ENCODE data around the gene ARHGEF10L.
A peak's percentile ranks its signal among the peaks of the same experiment; 100 is the strongest.

Gene ARHGEF10L

GRCh38 chr1:17539118-17539476 is 401 bp upstream of the ARHGEF10L start:
- DNase-seq (ENCODE audit: low read depth) = no peak
- H3K4me3 ChIP-seq (ENCODE audit: control insufficient read depth, low read depth, low read length) = peak overlapping the region; percentile 34
- no peak for TF ChIP-seq CTCF (IDR thresholded peaks at IDR 0.05; ENCODE audit: control insufficient read depth, insufficient read depth, low read depth, low read length, missing control alignments)

GRCh38 chr1:17540255-17541001 is 930 bp downstream of the ARHGEF10L start:
- H3K4me3 ChIP-seq (ENCODE audit: control insufficient read depth, low read depth, low read length) = peak overlapping the region; percentile 81
- DNase-seq (ENCODE audit: low read depth) = no peak
- no peak for TF ChIP-seq CTCF (IDR thresholded peaks at IDR 0.05; ENCODE audit: control insufficient read depth, insufficient read depth, low read depth, low read length, missing control alignments)

- no peak for DNase-seq (ENCODE audit: low read depth)
- TF ChIP-seq CTCF (IDR thresholded peaks at IDR 0.05; ENCODE audit: control insufficient read depth, insufficient read depth, low read depth, low read length, missing control alignments) = no peak
These were observed 3.1 kb downstream of the ARHGEF10L start for GRCh38 chr1:17542645-17543044.

GRCh38 chr1:17544776-17545350 is 5.4 kb downstream of the ARHGEF10L start:
- no peak overlapping the region for H3K4me3 ChIP-seq (ENCODE audit: control insufficient read depth, low read depth, low read length)
- no peak for TF ChIP-seq CTCF (IDR thresholded peaks at IDR 0.05; ENCODE audit: control insufficient read depth, insufficient read depth, low read depth, low read length, missing control alignments)
- DNase-seq (ENCODE audit: low read depth) = no peak

More at GRCh38 chr1:17542645-17543044, 3.1 kb downstream of the ARHGEF10L start:
- no peak overlapping the region for H3K4me3 ChIP-seq (ENCODE audit: control insufficient read depth, low read depth, low read length)

- no peak for DNase-seq (ENCODE audit: low read depth)
- no peak for TF ChIP-seq CTCF (IDR thresholded peaks at IDR 0.05; ENCODE audit: control insufficient read depth, insufficient read depth, low read depth, low read length, missing control alignments)
- H3K4me3 ChIP-seq (ENCODE audit: control insufficient read depth, low read depth, low read length) = no peak overlapping the region
These were observed 5.9 kb downstream of the ARHGEF10L start for GRCh38 chr1:17545356-17545755.

- no peak for DNase-seq (ENCODE audit: low read depth)
- no peak for TF ChIP-seq CTCF (IDR thresholded peaks at IDR 0.05; ENCODE audit: control insufficient read depth, insufficient read depth, low read depth, low read length, missing control alignments)
- H3K4me3 ChIP-seq (ENCODE audit: control insufficient read depth, low read depth, low read length) = no peak overlapping the region
These were observed 7.6 kb downstream of the ARHGEF10L start for GRCh38 chr1:17546946-17547670.
